H9 (cell line): ENCODE data around the gene PFN2. TPM values are rescaled to one million over a fixed set of nuclear protein-coding genes. Genes with fewer than 3 reads are reported as not detected.

Experiments
- DNase-seq: peaks from one replicate; pipeline ENCODE4 v3.0.0-alpha.2; 2017
- H2AFZ ChIP-seq: one replicate; pipeline ENCODE4 v1.6.1; 2013; ENCODE audit warnings: mild to moderate bottlenecking, low read length, control low read depth, moderate library complexity
- H2AK5ac ChIP-seq: 2 replicates; pipeline ENCODE4 v1.6.1; 2013; ENCODE audit warnings: low read length, control low read depth, mixed read lengths; ENCODE audit not compliant: insufficient read length
- H2BK120ac ChIP-seq: one replicate; pipeline ENCODE4 v1.6.1; 2013; ENCODE audit warnings: low read depth, mild to moderate bottlenecking, low read length, control low read depth, inconsistent platforms; ENCODE audit not compliant: poor library complexity, severe bottlenecking
- H2BK12ac ChIP-seq: 2 replicates; pipeline ENCODE4 v1.6.1; 2013; ENCODE audit warnings: low read length, control low read depth, mixed read lengths, low read depth; ENCODE audit not compliant: insufficient read length
- H2BK15ac ChIP-seq: 2 replicates; pipeline ENCODE4 v1.6.1; 2013; ENCODE audit warnings: low read depth, low read length, control low read depth
- H2BK20ac ChIP-seq: one replicate; pipeline ENCODE4 v1.6.1; 2013; ENCODE audit warnings: low read depth, mild to moderate bottlenecking, low read length, control low read depth, inconsistent platforms; ENCODE audit not compliant: poor library complexity, severe bottlenecking
- H2BK5ac ChIP-seq: 2 replicates; pipeline ENCODE4 v1.6.1; 2013; ENCODE audit warnings: low read length, control low read depth, mixed read lengths; ENCODE audit not compliant: insufficient read length
- H3K14ac ChIP-seq: 2 replicates; pipeline ENCODE4 v1.6.1; 2013; ENCODE audit warnings: low read length, control low read depth; ENCODE audit not compliant: insufficient read depth
- H3K18ac ChIP-seq: 2 replicates; pipeline ENCODE4 v1.6.1; 2013; ENCODE audit warnings: low read depth, mild to moderate bottlenecking, mixed read lengths, low read length, control low read depth; ENCODE audit not compliant: insufficient read length
- H3K23ac ChIP-seq: 2 replicates; pipeline ENCODE4 v1.6.1; 2013; ENCODE audit warnings: low read length, control low read depth, mixed read lengths, low read depth; ENCODE audit not compliant: insufficient read length
- H3K23me2 ChIP-seq: 2 replicates; pipeline ENCODE4 v1.6.1; 2013; ENCODE audit warnings: low read depth, mild to moderate bottlenecking, mixed read lengths, low read length, control low read depth; ENCODE audit not compliant: insufficient read length, poor library complexity, severe bottlenecking
- H3K27ac ChIP-seq: 2 replicates; pipeline ENCODE4 v1.5.1; 2013; ENCODE audit warnings: low read length, control low read depth, mixed read lengths, low read depth; ENCODE audit not compliant: insufficient read length
- H3K27me3 ChIP-seq: 2 replicates; pipeline ENCODE4 v1.6.1; 2013; ENCODE audit warnings: low read length, control low read depth, inconsistent platforms; ENCODE audit not compliant: insufficient read depth
- H3K4ac ChIP-seq: 2 replicates; pipeline ENCODE4 v1.6.1; 2013; ENCODE audit warnings: low read depth, mild to moderate bottlenecking, control low read depth, inconsistent platforms, low read length, moderate library complexity
- H3K4me1 ChIP-seq: 2 replicates; pipeline ENCODE4 v1.6.1; 2013; ENCODE audit warnings: low read length, control low read depth, inconsistent platforms; ENCODE audit not compliant: insufficient read depth
- H3K4me2 ChIP-seq: 2 replicates; pipeline ENCODE4 v1.6.1; 2013; ENCODE audit warnings: low read length, control low read depth, mixed read lengths; ENCODE audit not compliant: insufficient read length, insufficient read depth
- H3K56ac ChIP-seq: 2 replicates; pipeline ENCODE4 v1.6.1; 2013; ENCODE audit warnings: low read depth, mild to moderate bottlenecking, mixed read lengths, low read length, control low read depth; ENCODE audit not compliant: insufficient read length
- H3K79me1 ChIP-seq: 2 replicates; pipeline ENCODE4 v1.6.1; 2013; ENCODE audit warnings: low read depth, mild to moderate bottlenecking, moderate library complexity, low read length, control low read depth, inconsistent platforms; ENCODE audit not compliant: insufficient read depth, poor library complexity, severe bottlenecking
- H3K79me2 ChIP-seq: 2 replicates; pipeline ENCODE4 v1.6.1; 2013; ENCODE audit warnings: low read length, control low read depth, inconsistent platforms; ENCODE audit not compliant: insufficient read depth
- H3K9ac ChIP-seq: 2 replicates; pipeline ENCODE4 v1.6.1; 2013; ENCODE audit warnings: low read length, control low read depth, mixed read lengths; ENCODE audit not compliant: insufficient read length; ENCODE audit errors: extremely low read depth
- H3K9me3 ChIP-seq: one replicate; pipeline ENCODE4 v1.6.1; 2013; ENCODE audit warnings: low read depth, low read length, inconsistent platforms; ENCODE audit not compliant: control insufficient read depth
- H3T11ph ChIP-seq: one replicate; pipeline ENCODE4 v1.6.1; 2013; ENCODE audit warnings: mild to moderate bottlenecking, low read length, control low read depth, inconsistent platforms
- H4K20me1 ChIP-seq: one replicate; pipeline ENCODE4 v1.6.1; 2013; ENCODE audit not compliant: control insufficient read depth, insufficient read length, insufficient read depth
- H4K5ac ChIP-seq: 2 replicates; pipeline ENCODE4 v1.6.1; 2013; ENCODE audit warnings: low read depth, mild to moderate bottlenecking, mixed read lengths, low read length, control low read depth; ENCODE audit not compliant: insufficient read length
- H4K8ac ChIP-seq: replicated peaks from 2 replicates; pipeline ENCODE4 v1.6.1; 2013; ENCODE audit warnings: low read length, control low read depth, mixed read lengths, low read depth; ENCODE audit not compliant: insufficient read length
- H4K91ac ChIP-seq: 2 replicates; pipeline ENCODE4 v1.6.1; 2013; ENCODE audit warnings: low read depth, mild to moderate bottlenecking, moderate library complexity, mixed read lengths, low read length, control low read depth; ENCODE audit not compliant: insufficient read length
- H3K27ac Mint-ChIP-seq, 3 experiments: 2 replicates in 2 of 3; 3 replicates in 1 of 3; pipeline ENCODE4 v1.8.0; 2020 to 2021; ENCODE audit warnings: mixed read lengths in 3 of 3, mild to moderate bottlenecking in 1 of 3, moderate library complexity in 1 of 3
- H3K27me3 Mint-ChIP-seq: 2 replicates; pipeline ENCODE4 v1.8.0; 2021; ENCODE audit warnings: low read depth, mild to moderate bottlenecking, moderate library complexity, mixed read lengths
- H3K36me3 Mint-ChIP-seq, 3 experiments: 2 replicates in 2 of 3; 3 replicates in 1 of 3; pipeline ENCODE4 v1.8.0; 2020 to 2021; ENCODE audit warnings: low read depth in 3 of 3, mixed read lengths in 3 of 3; ENCODE audit not compliant: insufficient read depth in 1 of 3
- H3K4me1 Mint-ChIP-seq, 2 experiments: 2 replicates each; pipeline ENCODE4 v1.8.0; 2020; ENCODE audit warnings: mixed read lengths in 2 of 2
- H3K4me3 Mint-ChIP-seq, 2 experiments: 2 replicates in 1 of 2; 3 replicates in 1 of 2; pipeline ENCODE4 v1.8.0; 2020 to 2021; ENCODE audit warnings: mild to moderate bottlenecking in 2 of 2, mixed read lengths in 2 of 2, moderate library complexity in 1 of 2
- H3K9me3 Mint-ChIP-seq, 2 experiments: 2 replicates in 1 of 2; 3 replicates in 1 of 2; pipeline ENCODE4 v1.8.0; 2020; ENCODE audit warnings: mild to moderate bottlenecking in 2 of 2, mixed read lengths in 2 of 2, moderate library complexity in 1 of 2
- CTCF ChIP-seq: fragments of 200-600 bp; sonication (generic); conservative IDR thresholded peaks from 3 replicates; pipeline ENCODE4 v1.8.0; 2021; ENCODE audit warnings: antibody characterized with exemption, mild to moderate bottlenecking
- WGBS: extraction: QIAGEN DNeasy Blood & Tissue Kit; methylation state at CpG from one replicate; pipeline ENCODE4 v1.1.7; 2013; ENCODE audit warnings: missing lambda C conversion rate, low lambda C conversion rate, mixed read lengths; ENCODE audit not compliant: insufficient read length; ENCODE audit errors: extremely low coverage; 5-methylcytosine and 5-hydroxymethylcytosine counted together
- total RNA-seq: library from RNA; stranded (reverse); gene quantifications from 2 replicates; pipeline ENCODE4 v1.2.1, GENCODE V29; 2021

PFN2 gene
- total RNA-seq, 1 experiment from 2014 or later = 174 TPM

DNA sequence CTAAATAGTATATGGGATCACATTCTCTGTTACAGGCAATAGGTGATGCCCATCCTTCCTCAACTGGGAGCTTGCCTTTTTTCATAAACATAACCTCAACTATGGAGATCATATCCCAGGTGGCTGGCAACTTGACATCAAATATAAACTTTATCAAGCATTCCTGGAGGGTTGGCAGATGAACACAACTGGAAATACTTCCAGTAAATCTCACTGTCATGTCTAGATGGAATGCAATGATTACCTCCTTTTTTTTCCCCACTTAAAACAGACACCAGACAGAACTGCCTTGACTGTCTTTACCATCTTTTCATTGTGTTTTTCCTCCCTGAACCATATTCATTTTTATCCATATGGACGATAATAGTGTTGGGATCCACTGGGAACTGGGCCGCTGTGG is 43.1 kb upstream of the PFN2 start:
- H3K27ac Mint-ChIP-seq = no peak overlapping the region
- Histone ChIP-seq H4K8ac (no peak overlapping the region), H4K20me1 (no peaks in the 10 kb centered on the region), H2AFZ (no peak overlapping the region), H3K4me2 (no peak overlapping the region), H3K79me1 (no peaks in the 10 kb centered on the region), H3K18ac (no peak overlapping the region), H2BK15ac (no peak overlapping the region), H2AK5ac (no peak overlapping the region), H3K27ac (no peak overlapping the region), H4K5ac (no peak overlapping the region), H3K23me2 (no peaks in the 10 kb centered on the region), H3K9ac (no peak overlapping the region), H3K14ac (no peak overlapping the region), H2BK5ac (no peak overlapping the region), H2BK20ac (no peak overlapping the region), H2BK120ac (no peak overlapping the region), H3K9me3 (no peaks in the 10 kb centered on the region), H4K91ac (no peak overlapping the region), H3K79me2 (no peaks in the 10 kb centered on the region), H3K4ac (no peak overlapping the region), H3K4me1 (no peaks in the 10 kb centered on the region), H3T11ph (no peak overlapping the region), H3K27me3 (no peaks in the 10 kb centered on the region), H2BK12ac (no peak overlapping the region), H3K56ac (no peak overlapping the region), H3K23ac (no peak overlapping the region)
- DNase-seq = no peak
- WGBS = no CpG with 5 or more reads among the region's 2 CpGs
- no peaks in the 10 kb centered on the region; a peak in 1 of 7 replicates for H3K36me3 Mint-ChIP-seq
- H3K4me3 Mint-ChIP-seq = no peak overlapping the region
- peaks cover 5% of the 10 kb centered on the region for H3K27me3 Mint-ChIP-seq
- TF ChIP-seq CTCF = no peak
- H3K9me3 Mint-ChIP-seq = no peaks in the 10 kb centered on the region
- H3K4me1 Mint-ChIP-seq = no peaks in the 10 kb centered on the region
